ENCODE data around the gene ABCC2.

GRCh38 chr10:99768556-99768955, 13.9 kb upstream of the ABCC2 start:
- TF ChIP-seq POLR2A (IDR thresholded peaks at IDR 0.05; ENCODE audit: low read depth): no peak
- no peak for TF ChIP-seq CTCF (IDR thresholded peaks at IDR 0.05)
- TF ChIP-seq EP300 (IDR thresholded peaks at IDR 0.05): no peak
- TF ChIP-seq POLR2AphosphoS5 (IDR thresholded peaks at IDR 0.05): no peak
